PFSK-1 (cell line): Measurements from ENCODE around the gene MRPS30.

ENCODE experiments used
- POLR2AphosphoS5 ChIP-seq: IDR thresholded peaks from 2 replicates; pipeline ENCODE4 v1.6.1; 2012; ENCODE audit warnings: low read depth, mild to moderate bottlenecking, control low read depth, low read length, moderate library complexity
- SIN3A ChIP-seq: IDR thresholded peaks from 2 replicates; pipeline ENCODE4 v1.6.1; 2012; ENCODE audit warnings: mild to moderate bottlenecking, low read length, moderate library complexity, borderline replicate concordance; ENCODE audit not compliant: insufficient read depth
- TAF1 ChIP-seq: IDR thresholded peaks from 2 replicates; pipeline ENCODE4 v1.6.1; 2012; ENCODE audit warnings: low read length, control low read depth, borderline replicate concordance; ENCODE audit not compliant: insufficient read depth

- TF ChIP-seq SIN3A: no peak
- no peak for TF ChIP-seq POLR2AphosphoS5
- no peak for TF ChIP-seq TAF1
These were observed 6.0 kb downstream of the MRPS30 start for GRCh38 chr5:44814761-44815160.
